ENCODE results near the gene MAPK7. TPM values are rescaled to one million over a fixed set of nuclear protein-coding genes. Genes with fewer than 3 reads are reported as not detected.

The MAPK7 gene
- total and polyA plus RNA-seq, 2 of the 8 experiments (the other 6 are each of a cell fraction or from before 2014, with no cell fraction given), result 15.2 to 28.1 TPM

DNA sequence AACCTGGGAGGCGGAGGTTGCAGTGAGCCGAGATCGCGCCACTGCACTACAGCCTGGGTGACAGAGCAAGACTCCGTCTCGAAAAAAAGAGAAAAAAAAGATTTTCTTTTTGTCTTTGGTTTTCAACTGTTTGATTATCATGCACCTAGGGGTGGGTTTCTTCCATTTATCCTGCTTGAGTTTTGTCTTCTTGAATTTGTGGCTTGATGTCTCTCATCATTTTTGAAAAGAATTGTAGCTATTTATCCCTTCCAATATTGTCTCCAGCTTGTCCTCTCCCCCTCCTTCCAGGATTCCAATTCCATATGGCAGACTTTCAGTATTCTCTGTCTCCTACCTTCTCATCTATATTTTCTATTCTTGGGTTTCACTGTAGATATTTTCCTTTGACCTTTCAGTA lies 23.6 kb upstream of the MAPK7 start (continued):
- TF ChIP-seq, protein P1, sequence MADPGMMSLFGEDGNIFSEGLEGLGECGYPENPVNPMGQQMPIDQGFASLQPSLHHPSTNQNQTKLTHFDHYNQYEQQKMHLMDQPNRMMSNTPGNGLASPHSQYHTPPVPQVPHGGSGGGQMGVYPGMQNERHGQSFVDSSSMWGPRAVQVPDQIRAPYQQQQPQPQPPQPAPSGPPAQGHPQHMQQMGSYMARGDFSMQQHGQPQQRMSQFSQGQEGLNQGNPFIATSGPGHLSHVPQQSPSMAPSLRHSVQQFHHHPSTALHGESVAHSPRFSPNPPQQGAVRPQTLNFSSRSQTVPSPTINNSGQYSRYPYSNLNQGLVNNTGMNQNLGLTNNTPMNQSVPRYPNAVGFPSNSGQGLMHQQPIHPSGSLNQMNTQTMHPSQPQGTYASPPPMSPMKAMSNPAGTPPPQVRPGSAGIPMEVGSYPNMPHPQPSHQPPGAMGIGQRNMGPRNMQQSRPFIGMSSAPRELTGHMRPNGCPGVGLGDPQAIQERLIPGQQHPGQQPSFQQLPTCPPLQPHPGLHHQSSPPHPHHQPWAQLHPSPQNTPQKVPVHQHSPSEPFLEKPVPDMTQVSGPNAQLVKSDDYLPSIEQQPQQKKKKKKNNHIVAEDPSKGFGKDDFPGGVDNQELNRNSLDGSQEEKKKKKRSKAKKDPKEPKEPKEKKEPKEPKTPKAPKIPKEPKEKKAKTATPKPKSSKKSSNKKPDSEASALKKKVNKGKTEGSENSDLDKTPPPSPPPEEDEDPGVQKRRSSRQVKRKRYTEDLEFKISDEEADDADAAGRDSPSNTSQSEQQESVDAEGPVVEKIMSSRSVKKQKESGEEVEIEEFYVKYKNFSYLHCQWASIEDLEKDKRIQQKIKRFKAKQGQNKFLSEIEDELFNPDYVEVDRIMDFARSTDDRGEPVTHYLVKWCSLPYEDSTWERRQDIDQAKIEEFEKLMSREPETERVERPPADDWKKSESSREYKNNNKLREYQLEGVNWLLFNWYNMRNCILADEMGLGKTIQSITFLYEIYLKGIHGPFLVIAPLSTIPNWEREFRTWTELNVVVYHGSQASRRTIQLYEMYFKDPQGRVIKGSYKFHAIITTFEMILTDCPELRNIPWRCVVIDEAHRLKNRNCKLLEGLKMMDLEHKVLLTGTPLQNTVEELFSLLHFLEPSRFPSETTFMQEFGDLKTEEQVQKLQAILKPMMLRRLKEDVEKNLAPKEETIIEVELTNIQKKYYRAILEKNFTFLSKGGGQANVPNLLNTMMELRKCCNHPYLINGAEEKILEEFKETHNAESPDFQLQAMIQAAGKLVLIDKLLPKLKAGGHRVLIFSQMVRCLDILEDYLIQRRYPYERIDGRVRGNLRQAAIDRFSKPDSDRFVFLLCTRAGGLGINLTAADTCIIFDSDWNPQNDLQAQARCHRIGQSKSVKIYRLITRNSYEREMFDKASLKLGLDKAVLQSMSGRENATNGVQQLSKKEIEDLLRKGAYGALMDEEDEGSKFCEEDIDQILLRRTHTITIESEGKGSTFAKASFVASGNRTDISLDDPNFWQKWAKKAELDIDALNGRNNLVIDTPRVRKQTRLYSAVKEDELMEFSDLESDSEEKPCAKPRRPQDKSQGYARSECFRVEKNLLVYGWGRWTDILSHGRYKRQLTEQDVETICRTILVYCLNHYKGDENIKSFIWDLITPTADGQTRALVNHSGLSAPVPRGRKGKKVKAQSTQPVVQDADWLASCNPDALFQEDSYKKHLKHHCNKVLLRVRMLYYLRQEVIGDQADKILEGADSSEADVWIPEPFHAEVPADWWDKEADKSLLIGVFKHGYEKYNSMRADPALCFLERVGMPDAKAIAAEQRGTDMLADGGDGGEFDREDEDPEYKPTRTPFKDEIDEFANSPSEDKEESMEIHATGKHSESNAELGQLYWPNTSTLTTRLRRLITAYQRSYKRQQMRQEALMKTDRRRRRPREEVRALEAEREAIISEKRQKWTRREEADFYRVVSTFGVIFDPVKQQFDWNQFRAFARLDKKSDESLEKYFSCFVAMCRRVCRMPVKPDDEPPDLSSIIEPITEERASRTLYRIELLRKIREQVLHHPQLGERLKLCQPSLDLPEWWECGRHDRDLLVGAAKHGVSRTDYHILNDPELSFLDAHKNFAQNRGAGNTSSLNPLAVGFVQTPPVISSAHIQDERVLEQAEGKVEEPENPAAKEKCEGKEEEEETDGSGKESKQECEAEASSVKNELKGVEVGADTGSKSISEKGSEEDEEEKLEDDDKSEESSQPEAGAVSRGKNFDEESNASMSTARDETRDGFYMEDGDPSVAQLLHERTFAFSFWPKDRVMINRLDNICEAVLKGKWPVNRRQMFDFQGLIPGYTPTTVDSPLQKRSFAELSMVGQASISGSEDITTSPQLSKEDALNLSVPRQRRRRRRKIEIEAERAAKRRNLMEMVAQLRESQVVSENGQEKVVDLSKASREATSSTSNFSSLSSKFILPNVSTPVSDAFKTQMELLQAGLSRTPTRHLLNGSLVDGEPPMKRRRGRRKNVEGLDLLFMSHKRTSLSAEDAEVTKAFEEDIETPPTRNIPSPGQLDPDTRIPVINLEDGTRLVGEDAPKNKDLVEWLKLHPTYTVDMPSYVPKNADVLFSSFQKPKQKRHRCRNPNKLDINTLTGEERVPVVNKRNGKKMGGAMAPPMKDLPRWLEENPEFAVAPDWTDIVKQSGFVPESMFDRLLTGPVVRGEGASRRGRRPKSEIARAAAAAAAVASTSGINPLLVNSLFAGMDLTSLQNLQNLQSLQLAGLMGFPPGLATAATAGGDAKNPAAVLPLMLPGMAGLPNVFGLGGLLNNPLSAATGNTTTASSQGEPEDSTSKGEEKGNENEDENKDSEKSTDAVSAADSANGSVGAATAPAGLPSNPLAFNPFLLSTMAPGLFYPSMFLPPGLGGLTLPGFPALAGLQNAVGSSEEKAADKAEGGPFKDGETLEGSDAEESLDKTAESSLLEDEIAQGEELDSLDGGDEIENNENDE (IDR thresholded peaks at IDR 0.05; ENCODE audit: insufficient replicate concordance, low read length), result no peak
- TF ChIP-seq BRCA1 (IDR thresholded peaks at IDR 0.05; ENCODE audit: low read depth, low read length), result no peak
- TF ChIP-seq, protein P2, sequence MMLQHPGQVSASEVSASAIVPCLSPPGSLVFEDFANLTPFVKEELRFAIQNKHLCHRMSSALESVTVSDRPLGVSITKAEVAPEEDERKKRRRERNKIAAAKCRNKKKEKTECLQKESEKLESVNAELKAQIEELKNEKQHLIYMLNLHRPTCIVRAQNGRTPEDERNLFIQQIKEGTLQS (IDR thresholded peaks at IDR 0.05; ENCODE audit: insufficient read depth, low read depth, low read length), result no peak

Data from H1 (cell line).